DND-41 (cell line): Measurements from ENCODE around the gene RIMS3.

Experiments
- CTCF ChIP-seq: IDR thresholded peaks from 2 replicates; pipeline ENCODE4 v1.5.1; 2012; ENCODE audit warnings: borderline replicate concordance, low read length, moderate library complexity, mild to moderate bottlenecking; ENCODE audit not compliant: poor library complexity, severe bottlenecking; ENCODE audit errors: extremely low read depth
- EZH2 ChIP-seq: IDR thresholded peaks from 3 replicates; pipeline ENCODE4 v1.6.1; 2012; ENCODE audit warnings: borderline replicate concordance, low read depth, mild to moderate bottlenecking, moderate library complexity, low read length, inconsistent platforms; ENCODE audit not compliant: severe bottlenecking

- TF ChIP-seq CTCF (no peak), EZH2 (no peak)
Observed at GRCh38 chr1:40694353-40694874, 28.9 kb upstream of the RIMS3 start.
